ENCODE results near the gene PYGM.

- TF ChIP-seq, protein P1, sequence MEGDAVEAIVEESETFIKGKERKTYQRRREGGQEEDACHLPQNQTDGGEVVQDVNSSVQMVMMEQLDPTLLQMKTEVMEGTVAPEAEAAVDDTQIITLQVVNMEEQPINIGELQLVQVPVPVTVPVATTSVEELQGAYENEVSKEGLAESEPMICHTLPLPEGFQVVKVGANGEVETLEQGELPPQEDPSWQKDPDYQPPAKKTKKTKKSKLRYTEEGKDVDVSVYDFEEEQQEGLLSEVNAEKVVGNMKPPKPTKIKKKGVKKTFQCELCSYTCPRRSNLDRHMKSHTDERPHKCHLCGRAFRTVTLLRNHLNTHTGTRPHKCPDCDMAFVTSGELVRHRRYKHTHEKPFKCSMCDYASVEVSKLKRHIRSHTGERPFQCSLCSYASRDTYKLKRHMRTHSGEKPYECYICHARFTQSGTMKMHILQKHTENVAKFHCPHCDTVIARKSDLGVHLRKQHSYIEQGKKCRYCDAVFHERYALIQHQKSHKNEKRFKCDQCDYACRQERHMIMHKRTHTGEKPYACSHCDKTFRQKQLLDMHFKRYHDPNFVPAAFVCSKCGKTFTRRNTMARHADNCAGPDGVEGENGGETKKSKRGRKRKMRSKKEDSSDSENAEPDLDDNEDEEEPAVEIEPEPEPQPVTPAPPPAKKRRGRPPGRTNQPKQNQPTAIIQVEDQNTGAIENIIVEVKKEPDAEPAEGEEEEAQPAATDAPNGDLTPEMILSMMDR (IDR thresholded peaks at IDR 0.05): no peak
- TF ChIP-seq POLR2AphosphoS5 (IDR thresholded peaks at IDR 0.05) (no peak), EP300 (IDR thresholded peaks at IDR 0.05) (no peak), POLR2A (IDR thresholded peaks at IDR 0.05) (no peak)
Measured at GRCh38 chr11:64742087-64742888, 17.5 kb downstream of the PYGM start.
